HepG2 (cell line): ENCODE results near the gene MBLAC1. TPM values are rescaled to one million over a fixed set of nuclear protein-coding genes. Genes with fewer than 3 reads are reported as not detected.

Experiments
- BRD4 ChIP-seq: sonication (generic); formaldehyde crosslinking; IDR thresholded peaks from 2 replicates; pipeline ENCODE4 v1.4.0; 2020; ENCODE audit warnings: missing genetic modification reagents
- DPF2 ChIP-seq: sonication (generic); formaldehyde crosslinking; IDR thresholded peaks from 2 replicates; pipeline ENCODE4 v1.4.0; 2020; ENCODE audit warnings: mild to moderate bottlenecking, low read depth, missing genetic modification reagents, borderline replicate concordance
- DR1 ChIP-seq: sonication (generic); formaldehyde crosslinking; IDR thresholded peaks from 2 replicates; pipeline ENCODE4 v1.8.0; 2021; ENCODE audit warnings: mild to moderate bottlenecking, missing genetic modification reagents, inconsistent platforms
- FOSL2 ChIP-seq: sonication (generic); formaldehyde crosslinking; IDR thresholded peaks from 2 replicates; pipeline ENCODE4 v1.4.0; 2020; ENCODE audit warnings: missing genetic modification reagents
- HDAC2 ChIP-seq: sonication (generic); formaldehyde crosslinking; IDR thresholded peaks from 2 replicates; pipeline ENCODE4 v1.4.0; 2020; ENCODE audit warnings: missing genetic modification reagents
- HDAC6 ChIP-seq: fragments of 200-600 bp; sonication (generic); IDR thresholded peaks from 2 replicates; pipeline ENCODE4 v1.7.0; 2017; ENCODE audit warnings: mild to moderate bottlenecking, antibody characterized with exemption, low read length, low read depth
- HINFP ChIP-seq: sonication (generic); formaldehyde crosslinking; IDR thresholded peaks from 2 replicates; pipeline ENCODE4 v1.4.0; 2020; ENCODE audit warnings: low read depth, mild to moderate bottlenecking, missing genetic modification reagents
- IRX3 ChIP-seq: sonication (generic); formaldehyde crosslinking; IDR thresholded peaks from 2 replicates; pipeline ENCODE4 v1.8.1; 2023; ENCODE audit warnings: mild to moderate bottlenecking, low read depth, missing genetic modification reagents, borderline replicate concordance
- MLLT10 ChIP-seq: sonication (generic); formaldehyde crosslinking; IDR thresholded peaks from 2 replicates; pipeline ENCODE4 v1.4.0; 2020; ENCODE audit warnings: missing genetic modification reagents
- MYC ChIP-seq: sonication (generic); formaldehyde crosslinking; IDR thresholded peaks from 2 replicates; pipeline ENCODE4 v1.9.0; 2021; ENCODE audit warnings: missing genetic modification reagents, borderline replicate concordance
- NFE2L2 ChIP-seq: fragments of 150-350 bp; IDR thresholded peaks from 2 replicates; pipeline ENCODE4 v1.6.1; 2014; ENCODE audit warnings: low read length
- RFX3 ChIP-seq: IDR thresholded peaks from 2 replicates; pipeline ENCODE4 v1.6.1; 2016; ENCODE audit warnings: missing biosample characterization, missing genetic modification reagents
- SETDB1 ChIP-seq: sonication (generic); formaldehyde crosslinking; IDR thresholded peaks from 2 replicates; pipeline ENCODE4 v1.5.1; 2020; ENCODE audit warnings: missing genetic modification reagents, mild to moderate bottlenecking, borderline replicate concordance
- SIN3A ChIP-seq: IDR thresholded peaks from 2 replicates; pipeline ENCODE4 v1.6.1; 2011; ENCODE audit warnings: low read depth, mild to moderate bottlenecking, control low read depth, low read length, borderline replicate concordance
- TBX2 ChIP-seq: sonication (generic); formaldehyde crosslinking; IDR thresholded peaks from 2 replicates; pipeline ENCODE4 v1.5.0; 2020; ENCODE audit warnings: missing genetic modification reagents, mild to moderate bottlenecking, borderline replicate concordance
- TEAD3 ChIP-seq: optimal IDR thresholded peaks from 2 replicates; pipeline ENCODE3; 2016; ENCODE audit warnings: borderline replicate concordance
- TFAP4 ChIP-seq: sonication (generic); IDR thresholded peaks from 2 replicates; pipeline ENCODE4 v1.6.1; 2016; ENCODE audit warnings: low read depth, borderline replicate concordance
- U2AF1 ChIP-seq: fragments of 200-400 bp; formaldehyde crosslinking; optimal IDR thresholded peaks from 2 replicates; pipeline ENCODE3; 2017; ENCODE audit warnings: mild to moderate bottlenecking, low read depth, low read length
- ZBTB14 ChIP-seq: sonication (generic); formaldehyde crosslinking; IDR thresholded peaks from 2 replicates; pipeline ENCODE4 v1.4.0; 2020; ENCODE audit warnings: missing genetic modification reagents
- ZFP62 ChIP-seq: sonication (generic); formaldehyde crosslinking; IDR thresholded peaks from 2 replicates; pipeline ENCODE4 v1.4.0; 2020; ENCODE audit warnings: missing genetic modification reagents
- ZIK1 ChIP-seq: sonication (generic); formaldehyde crosslinking; IDR thresholded peaks from 2 replicates; pipeline ENCODE4 v1.5.0; 2020; ENCODE audit warnings: mild to moderate bottlenecking, low read depth, missing genetic modification reagents, borderline replicate concordance
- ZKSCAN1 ChIP-seq: fragments of 150-350 bp; IDR thresholded peaks from 2 replicates; pipeline ENCODE4 v1.6.1; 2014; ENCODE audit warnings: low read length
- ZNF136 ChIP-seq: sonication (generic); formaldehyde crosslinking; IDR thresholded peaks from 2 replicates; pipeline ENCODE4 v1.8.1; 2022; ENCODE audit warnings: low read depth, mild to moderate bottlenecking, moderate library complexity, missing genetic modification reagents
- ZNF235 ChIP-seq: sonication (generic); formaldehyde crosslinking; IDR thresholded peaks from 2 replicates; pipeline ENCODE4 v1.8.1; 2023; ENCODE audit warnings: mild to moderate bottlenecking, missing genetic modification reagents, borderline replicate concordance
- ZNF282 ChIP-seq: fragments of 450-650 bp; IDR thresholded peaks from 2 replicates; pipeline ENCODE4 v1.6.1; 2018; ENCODE audit not compliant: partially characterized antibody
- ZNF672 ChIP-seq: sonication (generic); formaldehyde crosslinking; IDR thresholded peaks from 2 replicates; pipeline ENCODE4 v1.8.1; 2022; ENCODE audit warnings: missing genetic modification reagents
- ZNF724P ChIP-seq: sonication (generic); formaldehyde crosslinking; IDR thresholded peaks from 2 replicates; pipeline ENCODE4 v1.8.0; 2022; ENCODE audit warnings: missing genetic modification reagents, borderline replicate concordance
- ZNF850 ChIP-seq: sonication (generic); formaldehyde crosslinking; conservative IDR thresholded peaks from 2 replicates; pipeline ENCODE4 v1.9.0; 2021; ENCODE audit warnings: mild to moderate bottlenecking, missing genetic modification reagents
- polyA plus RNA-seq, 8 experiments: library from polyadenylated mRNA; depleted of rRNA in 3 of 8; stranded (reverse) in 7 of 8; unstranded in 1 of 8; fragments of >200 nt; fragmentation: Illumina TruSeq in 4 of 8; extraction: Trizol in 4 of 8; gene quantifications; 2 replicates each; pipeline versions ENCODE4 v1.2.1 to v1.2.3, GENCODE V29; 2011 to 2016; ENCODE audit warnings: low read depth in 4 of 8, missing spikeins in 1 of 8, mixed read lengths in 1 of 8; ENCODE audit not compliant: insufficient read depth in 1 of 8
- total RNA-seq, 5 experiments: library from RNA; depleted of rRNA; stranded (reverse); fragments of >200 nt; fragmentation: Illumina TruSeq; extraction: Trizol; gene quantifications; 2 replicates each; pipeline ENCODE4 v1.2.3, GENCODE V29; 2016; ENCODE audit warnings: low read depth in 1 of 5

MBLAC1 gene
- total and polyA plus RNA-seq, 2 of the 13 experiments (the other 11 are each of a cell fraction or from before 2014, with no cell fraction given): 0.79 to 2.1 TPM

- TF ChIP-seq HINFP (CRISPR knock-in tag) (0 out of 2 replicates have a peak, but pooled peaks have one; percentile 54), NFE2L2 (peak; percentile 66), SIN3A (peak; percentile 92; the same call in 1 of the 2 replicates), BRD4 (peak; percentile 66), ZNF672 (CRISPR knock-in tag) (no peak), DR1 (CRISPR knock-in tag) (peak; percentile 85), TEAD3 (peak; percentile 64), ZNF282 (no peak), ZBTB14 (peak; percentile 98), SETDB1 (CRISPR knock-in tag) (no peak), TFAP4 (peak; percentile 69; the same call in 1 of the 2 replicates), ZNF235 (CRISPR knock-in tag) (peak; percentile 94; the same call in 1 of the 2 replicates), RFX3 (CRISPR knock-in tag) (no peak; the same call in 1 of the 2 replicates), HDAC6 (no peak), ZFP62 (CRISPR knock-in tag) (no peak), ZKSCAN1 (peak; percentile 40; the same call in 1 of the 2 replicates), U2AF1 (peak; percentile 31), FOSL2 (CRISPR knock-in tag) (peak; percentile 89), ZNF850 (0 out of 2 replicates have a peak, but pooled peaks have one; percentile 12), TBX2 (peak; percentile 88), MYC (CRISPR knock-in tag) (peak; percentile 99), HDAC2 (CRISPR knock-in tag) (peak; percentile 89), ZNF136 (CRISPR knock-in tag) (peak; percentile 20; the same call in 1 of the 2 replicates), MLLT10 (CRISPR knock-in tag) (no peak; the same call in 1 of the 2 replicates), IRX3 (CRISPR knock-in tag) (peak; percentile 93), ZIK1 (peak; percentile 91), ZNF724P (CRISPR knock-in tag) (peak; percentile 45; the same call in 1 of the 2 replicates), DPF2 (CRISPR knock-in tag) (no peak)
These were observed 45.1 kb upstream of the MBLAC1 start, which contains the start of gene ZNF3 (continued) for GRCh38 chr7:100081535-100082102.
